H9 (cell line): ENCODE measurements around the gene NECTIN1. TPM values are rescaled to one million over a fixed set of nuclear protein-coding genes. Genes with fewer than 3 reads are reported as not detected.

ENCODE experiments used
- DNase-seq: peaks from one replicate; pipeline ENCODE4 v3.0.0-alpha.2; 2017
- H2AFZ ChIP-seq: one replicate; pipeline ENCODE4 v1.6.1; 2013; ENCODE audit warnings: mild to moderate bottlenecking, low read length, control low read depth, moderate library complexity
- H2AK5ac ChIP-seq: 2 replicates; pipeline ENCODE4 v1.6.1; 2013; ENCODE audit warnings: low read length, control low read depth, mixed read lengths; ENCODE audit not compliant: insufficient read length
- H2BK120ac ChIP-seq: one replicate; pipeline ENCODE4 v1.6.1; 2013; ENCODE audit warnings: low read depth, mild to moderate bottlenecking, low read length, control low read depth, inconsistent platforms; ENCODE audit not compliant: poor library complexity, severe bottlenecking
- H2BK12ac ChIP-seq: 2 replicates; pipeline ENCODE4 v1.6.1; 2013; ENCODE audit warnings: low read length, control low read depth, mixed read lengths, low read depth; ENCODE audit not compliant: insufficient read length
- H2BK15ac ChIP-seq: 2 replicates; pipeline ENCODE4 v1.6.1; 2013; ENCODE audit warnings: low read depth, low read length, control low read depth
- H2BK20ac ChIP-seq: one replicate; pipeline ENCODE4 v1.6.1; 2013; ENCODE audit warnings: low read depth, mild to moderate bottlenecking, low read length, control low read depth, inconsistent platforms; ENCODE audit not compliant: poor library complexity, severe bottlenecking
- H2BK5ac ChIP-seq: 2 replicates; pipeline ENCODE4 v1.6.1; 2013; ENCODE audit warnings: low read length, control low read depth, mixed read lengths; ENCODE audit not compliant: insufficient read length
- H3K14ac ChIP-seq: 2 replicates; pipeline ENCODE4 v1.6.1; 2013; ENCODE audit warnings: low read length, control low read depth; ENCODE audit not compliant: insufficient read depth
- H3K18ac ChIP-seq: 2 replicates; pipeline ENCODE4 v1.6.1; 2013; ENCODE audit warnings: low read depth, mild to moderate bottlenecking, mixed read lengths, low read length, control low read depth; ENCODE audit not compliant: insufficient read length
- H3K23ac ChIP-seq: 2 replicates; pipeline ENCODE4 v1.6.1; 2013; ENCODE audit warnings: low read length, control low read depth, mixed read lengths, low read depth; ENCODE audit not compliant: insufficient read length
- H3K23me2 ChIP-seq: 2 replicates; pipeline ENCODE4 v1.6.1; 2013; ENCODE audit warnings: low read depth, mild to moderate bottlenecking, mixed read lengths, low read length, control low read depth; ENCODE audit not compliant: insufficient read length, poor library complexity, severe bottlenecking
- H3K27ac ChIP-seq: 2 replicates; pipeline ENCODE4 v1.5.1; 2013; ENCODE audit warnings: low read length, control low read depth, mixed read lengths, low read depth; ENCODE audit not compliant: insufficient read length
- H3K27me3 ChIP-seq: 2 replicates; pipeline ENCODE4 v1.6.1; 2013; ENCODE audit warnings: low read length, control low read depth, inconsistent platforms; ENCODE audit not compliant: insufficient read depth
- H3K4ac ChIP-seq: 2 replicates; pipeline ENCODE4 v1.6.1; 2013; ENCODE audit warnings: low read depth, mild to moderate bottlenecking, control low read depth, inconsistent platforms, low read length, moderate library complexity
- H3K4me1 ChIP-seq: 2 replicates; pipeline ENCODE4 v1.6.1; 2013; ENCODE audit warnings: low read length, control low read depth, inconsistent platforms; ENCODE audit not compliant: insufficient read depth
- H3K4me2 ChIP-seq: 2 replicates; pipeline ENCODE4 v1.6.1; 2013; ENCODE audit warnings: low read length, control low read depth, mixed read lengths; ENCODE audit not compliant: insufficient read length, insufficient read depth
- H3K56ac ChIP-seq: 2 replicates; pipeline ENCODE4 v1.6.1; 2013; ENCODE audit warnings: low read depth, mild to moderate bottlenecking, mixed read lengths, low read length, control low read depth; ENCODE audit not compliant: insufficient read length
- H3K79me1 ChIP-seq: 2 replicates; pipeline ENCODE4 v1.6.1; 2013; ENCODE audit warnings: low read depth, mild to moderate bottlenecking, moderate library complexity, low read length, control low read depth, inconsistent platforms; ENCODE audit not compliant: insufficient read depth, poor library complexity, severe bottlenecking
- H3K79me2 ChIP-seq: 2 replicates; pipeline ENCODE4 v1.6.1; 2013; ENCODE audit warnings: low read length, control low read depth, inconsistent platforms; ENCODE audit not compliant: insufficient read depth
- H3K9ac ChIP-seq: 2 replicates; pipeline ENCODE4 v1.6.1; 2013; ENCODE audit warnings: low read length, control low read depth, mixed read lengths; ENCODE audit not compliant: insufficient read length; ENCODE audit errors: extremely low read depth
- H3K9me3 ChIP-seq: one replicate; pipeline ENCODE4 v1.6.1; 2013; ENCODE audit warnings: low read depth, low read length, inconsistent platforms; ENCODE audit not compliant: control insufficient read depth
- H3T11ph ChIP-seq: one replicate; pipeline ENCODE4 v1.6.1; 2013; ENCODE audit warnings: mild to moderate bottlenecking, low read length, control low read depth, inconsistent platforms
- H4K20me1 ChIP-seq: one replicate; pipeline ENCODE4 v1.6.1; 2013; ENCODE audit not compliant: control insufficient read depth, insufficient read length, insufficient read depth
- H4K5ac ChIP-seq: 2 replicates; pipeline ENCODE4 v1.6.1; 2013; ENCODE audit warnings: low read depth, mild to moderate bottlenecking, mixed read lengths, low read length, control low read depth; ENCODE audit not compliant: insufficient read length
- H4K8ac ChIP-seq: replicated peaks from 2 replicates; pipeline ENCODE4 v1.6.1; 2013; ENCODE audit warnings: low read length, control low read depth, mixed read lengths, low read depth; ENCODE audit not compliant: insufficient read length
- H4K91ac ChIP-seq: 2 replicates; pipeline ENCODE4 v1.6.1; 2013; ENCODE audit warnings: low read depth, mild to moderate bottlenecking, moderate library complexity, mixed read lengths, low read length, control low read depth; ENCODE audit not compliant: insufficient read length
- H3K27ac Mint-ChIP-seq, 3 experiments: 2 replicates in 2 of 3; 3 replicates in 1 of 3; pipeline ENCODE4 v1.8.0; 2020 to 2021; ENCODE audit warnings: mixed read lengths in 3 of 3, mild to moderate bottlenecking in 1 of 3, moderate library complexity in 1 of 3
- H3K27me3 Mint-ChIP-seq: 2 replicates; pipeline ENCODE4 v1.8.0; 2021; ENCODE audit warnings: low read depth, mild to moderate bottlenecking, moderate library complexity, mixed read lengths
- H3K36me3 Mint-ChIP-seq, 3 experiments: 2 replicates in 2 of 3; 3 replicates in 1 of 3; pipeline ENCODE4 v1.8.0; 2020 to 2021; ENCODE audit warnings: low read depth in 3 of 3, mixed read lengths in 3 of 3; ENCODE audit not compliant: insufficient read depth in 1 of 3
- H3K4me1 Mint-ChIP-seq, 2 experiments: 2 replicates each; pipeline ENCODE4 v1.8.0; 2020; ENCODE audit warnings: mixed read lengths in 2 of 2
- H3K4me3 Mint-ChIP-seq, 2 experiments: 2 replicates in 1 of 2; 3 replicates in 1 of 2; pipeline ENCODE4 v1.8.0; 2020 to 2021; ENCODE audit warnings: mild to moderate bottlenecking in 2 of 2, mixed read lengths in 2 of 2, moderate library complexity in 1 of 2
- H3K9me3 Mint-ChIP-seq, 2 experiments: 2 replicates in 1 of 2; 3 replicates in 1 of 2; pipeline ENCODE4 v1.8.0; 2020; ENCODE audit warnings: mild to moderate bottlenecking in 2 of 2, mixed read lengths in 2 of 2, moderate library complexity in 1 of 2
- WGBS: extraction: QIAGEN DNeasy Blood & Tissue Kit; methylation state at CpG from one replicate; pipeline ENCODE4 v1.1.7; 2013; ENCODE audit warnings: missing lambda C conversion rate, low lambda C conversion rate, mixed read lengths; ENCODE audit not compliant: insufficient read length; ENCODE audit errors: extremely low coverage; 5-methylcytosine and 5-hydroxymethylcytosine counted together
- total RNA-seq: library from RNA; stranded (reverse); gene quantifications from 2 replicates; pipeline ENCODE4 v1.2.1, GENCODE V29; 2021
- TF ChIP-seq, protein P1 (sequence below): fragments of 200-600 bp; sonication (generic); conservative IDR thresholded peaks from 3 replicates; pipeline ENCODE4 v1.8.0; 2021; ENCODE audit warnings: antibody characterized with exemption, mild to moderate bottlenecking

NECTIN1 gene
- total RNA-seq, 1 experiment from 2014 or later: 113 TPM

DNA sequence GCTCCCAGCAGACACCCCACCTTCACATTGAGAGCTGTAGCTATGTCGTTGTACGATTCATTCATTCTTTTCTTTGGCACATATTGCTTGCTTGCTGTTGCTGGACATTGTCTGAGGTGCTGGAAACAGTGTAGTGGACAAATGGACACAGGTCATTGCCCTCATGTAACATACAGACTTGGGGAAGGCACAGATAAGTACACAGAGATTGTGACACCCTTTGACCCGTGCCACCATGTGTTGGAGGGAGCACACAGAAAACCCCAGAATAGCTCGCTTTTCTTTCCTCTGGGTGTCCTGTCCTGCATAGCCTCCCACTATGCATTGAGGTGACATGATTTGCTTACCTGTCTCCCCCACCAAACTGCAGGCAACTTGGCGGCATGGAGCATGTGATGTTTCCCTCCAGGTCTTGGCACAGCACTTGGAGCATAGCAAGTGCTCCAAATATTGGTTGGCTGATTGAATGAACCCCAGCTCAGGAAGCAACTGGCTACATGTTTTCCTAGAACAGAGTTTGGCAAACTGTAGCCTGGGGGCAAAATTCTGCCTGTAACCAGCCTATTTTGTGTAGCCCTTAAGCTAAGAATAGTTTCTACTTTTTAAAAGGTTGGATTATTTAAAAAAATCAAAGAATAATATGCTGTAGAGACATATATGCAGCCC, 30.9 kb upstream of the NECTIN1 start:
- no peak overlapping the region for H3K27ac ChIP-seq
- no peak for DNase-seq
- Mint-ChIP-seq H3K27ac (no peak overlapping the region), H3K36me3 (no peaks in the 10 kb centered on the region; a peak in 1 of 7 replicates), H3K9me3 (no peaks in the 10 kb centered on the region; a peak in 1 of 5 replicates), H3K4me1 (peaks cover 33 to 40% of the 10 kb centered on the region in 2 experiments), H3K4me3 (no peak overlapping the region), H3K27me3 (peaks cover 38% of the 10 kb centered on the region)
- H3T11ph ChIP-seq: no peak overlapping the region
- H2BK5ac ChIP-seq: no peak overlapping the region
- H2BK120ac ChIP-seq: no peak overlapping the region
- TF ChIP-seq, protein P1, sequence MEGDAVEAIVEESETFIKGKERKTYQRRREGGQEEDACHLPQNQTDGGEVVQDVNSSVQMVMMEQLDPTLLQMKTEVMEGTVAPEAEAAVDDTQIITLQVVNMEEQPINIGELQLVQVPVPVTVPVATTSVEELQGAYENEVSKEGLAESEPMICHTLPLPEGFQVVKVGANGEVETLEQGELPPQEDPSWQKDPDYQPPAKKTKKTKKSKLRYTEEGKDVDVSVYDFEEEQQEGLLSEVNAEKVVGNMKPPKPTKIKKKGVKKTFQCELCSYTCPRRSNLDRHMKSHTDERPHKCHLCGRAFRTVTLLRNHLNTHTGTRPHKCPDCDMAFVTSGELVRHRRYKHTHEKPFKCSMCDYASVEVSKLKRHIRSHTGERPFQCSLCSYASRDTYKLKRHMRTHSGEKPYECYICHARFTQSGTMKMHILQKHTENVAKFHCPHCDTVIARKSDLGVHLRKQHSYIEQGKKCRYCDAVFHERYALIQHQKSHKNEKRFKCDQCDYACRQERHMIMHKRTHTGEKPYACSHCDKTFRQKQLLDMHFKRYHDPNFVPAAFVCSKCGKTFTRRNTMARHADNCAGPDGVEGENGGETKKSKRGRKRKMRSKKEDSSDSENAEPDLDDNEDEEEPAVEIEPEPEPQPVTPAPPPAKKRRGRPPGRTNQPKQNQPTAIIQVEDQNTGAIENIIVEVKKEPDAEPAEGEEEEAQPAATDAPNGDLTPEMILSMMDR: no peak
- WGBS: no CpG with 5 or more reads among the region's 5 CpGs
- no peak overlapping the region for H3K4me2 ChIP-seq
- no peak overlapping the region for H3K14ac ChIP-seq
- H3K4ac ChIP-seq: no peak overlapping the region
- H2BK12ac ChIP-seq: no peak overlapping the region
- H4K20me1 ChIP-seq: no peaks in the 10 kb centered on the region
- no peak overlapping the region for H4K5ac ChIP-seq
- H3K23me2 ChIP-seq: no peaks in the 10 kb centered on the region
- H2BK15ac ChIP-seq: no peak overlapping the region
- no peak overlapping the region for H3K56ac ChIP-seq
- no peaks in the 10 kb centered on the region for H3K79me2 ChIP-seq
- no peaks in the 10 kb centered on the region for H3K4me1 ChIP-seq
- no peak overlapping the region for H2AFZ ChIP-seq
- no peak overlapping the region for H3K9ac ChIP-seq
- H3K9me3 ChIP-seq: no peaks in the 10 kb centered on the region
- H4K91ac ChIP-seq: no peak overlapping the region
- H2AK5ac ChIP-seq: no peak overlapping the region
- H3K23ac ChIP-seq: no peak overlapping the region
- H2BK20ac ChIP-seq: no peak overlapping the region
- no peak overlapping the region for H4K8ac ChIP-seq
- no peak overlapping the region for H3K18ac ChIP-seq
- no peaks in the 10 kb centered on the region for H3K79me1 ChIP-seq
- H3K27me3 ChIP-seq: no peaks in the 10 kb centered on the region
